Activated T-cell treated with anti-CD3 and anti-CD28 coated beads for 1 hour (primary cell): ENCODE measurements around the gene CLIP2.
"Not testable (repeated sequence)": the region's sequence is repeated elsewhere in the genome, so short reads cannot be mapped to it uniquely, and the experiment has no call there.

Source experiments
- DNase-seq: peaks from one replicate; pipeline ENCODE4 v3.0.0-alpha.2; 2020; ENCODE audit warnings: low read depth

CLIP2 gene

DNA sequence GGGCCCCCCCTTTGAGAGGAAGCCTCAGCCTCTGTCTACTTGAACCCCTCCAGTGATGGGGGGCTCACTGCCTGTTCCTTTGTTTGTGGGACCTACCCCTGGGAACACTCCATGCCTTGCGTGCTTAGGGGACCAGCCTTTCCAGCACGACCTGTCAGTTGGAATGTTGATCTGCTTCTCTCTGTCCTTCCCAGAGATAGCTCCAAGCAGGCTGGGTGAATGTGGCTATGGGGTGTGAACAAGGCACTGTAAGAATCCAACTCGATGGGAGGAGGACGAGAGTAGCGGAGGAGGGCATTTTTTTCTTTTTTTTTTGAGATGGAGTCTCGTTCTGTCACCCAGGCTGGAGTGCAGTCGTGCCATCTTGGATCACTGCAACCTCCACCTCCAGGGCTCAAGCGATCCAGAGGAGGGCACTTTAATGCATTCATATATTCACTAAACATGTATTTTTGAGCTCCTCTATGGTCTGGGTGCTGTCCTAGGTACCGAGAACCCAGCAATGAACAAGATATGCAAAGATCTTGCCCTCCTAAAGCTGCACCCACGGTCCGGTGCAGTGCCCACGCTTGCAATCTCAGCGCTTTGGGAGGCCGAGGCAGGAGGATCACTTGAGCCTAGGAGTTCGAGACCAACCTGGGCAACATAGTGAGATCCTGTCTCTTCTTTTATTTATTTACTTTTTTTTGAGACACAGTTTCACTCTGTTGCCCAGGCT lies 8.5 kb downstream of the CLIP2 start:
- DNase-seq, result no peak

DNA sequence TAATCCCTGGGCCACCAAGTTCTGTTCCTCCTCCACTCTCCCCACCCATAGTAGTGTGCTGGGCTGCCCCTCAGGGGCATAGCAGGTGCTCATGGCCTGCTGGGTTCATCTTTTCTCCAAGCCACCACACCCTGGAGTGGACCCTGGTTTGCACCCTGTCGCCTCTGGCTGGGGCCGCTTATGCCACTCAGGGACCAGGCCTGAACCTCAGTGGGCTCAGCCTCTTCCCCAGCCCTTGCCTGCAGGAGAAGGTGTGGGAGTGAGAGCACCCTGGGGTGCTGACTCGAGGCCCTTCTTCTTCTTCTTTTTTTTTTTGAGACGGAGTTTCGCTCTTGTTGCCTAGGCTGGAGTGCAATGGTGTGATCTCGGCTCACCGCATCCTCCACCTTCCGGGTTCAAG lies 10.2 kb downstream of the CLIP2 start:
- no peak for DNase-seq

DNA sequence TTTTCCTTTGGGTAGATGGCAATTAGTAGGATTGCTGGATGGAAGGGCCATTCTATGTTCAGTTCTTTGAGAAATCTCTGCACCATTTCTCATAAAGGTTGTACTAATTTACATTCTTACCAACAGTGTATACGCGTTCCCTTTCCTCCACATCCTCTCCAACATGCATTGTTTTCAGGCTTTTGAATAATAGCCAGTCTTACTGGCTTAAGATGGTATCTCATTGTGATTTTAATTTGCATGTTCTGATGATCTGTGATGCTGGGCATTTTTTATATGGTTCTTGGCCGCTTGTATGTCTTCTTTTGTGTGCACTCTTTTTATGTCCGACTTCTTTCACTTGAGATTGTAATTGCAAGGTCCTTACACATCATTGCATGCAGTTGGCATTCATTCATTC lies 11.7 kb downstream of the CLIP2 start:
- DNase-seq, result no peak

DNA sequence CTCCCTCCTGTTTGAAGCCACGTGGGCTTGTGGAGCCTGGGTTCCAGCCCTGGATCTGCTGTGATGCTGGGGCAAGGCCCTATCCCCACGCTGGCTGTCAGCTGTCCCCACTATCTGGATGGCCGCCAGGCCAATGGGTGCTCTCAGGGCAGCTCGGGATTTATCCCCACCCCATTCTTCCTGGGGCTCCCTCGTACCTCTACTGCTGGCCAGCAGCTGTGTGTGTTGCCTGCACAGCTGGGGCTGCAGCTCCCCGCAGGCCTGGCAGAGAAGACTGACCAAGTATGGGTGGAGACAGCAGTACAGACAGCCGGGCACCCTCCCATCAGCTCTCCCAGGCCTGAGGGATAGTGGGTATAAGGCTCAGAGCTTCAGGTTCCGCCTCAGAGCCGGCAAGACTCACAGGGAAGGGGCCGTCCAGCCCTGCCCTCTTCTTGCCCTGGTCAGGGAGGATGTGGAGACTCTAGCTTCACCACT lies 13.6 kb downstream of the CLIP2 start:
- DNase-seq, result no peak

DNA sequence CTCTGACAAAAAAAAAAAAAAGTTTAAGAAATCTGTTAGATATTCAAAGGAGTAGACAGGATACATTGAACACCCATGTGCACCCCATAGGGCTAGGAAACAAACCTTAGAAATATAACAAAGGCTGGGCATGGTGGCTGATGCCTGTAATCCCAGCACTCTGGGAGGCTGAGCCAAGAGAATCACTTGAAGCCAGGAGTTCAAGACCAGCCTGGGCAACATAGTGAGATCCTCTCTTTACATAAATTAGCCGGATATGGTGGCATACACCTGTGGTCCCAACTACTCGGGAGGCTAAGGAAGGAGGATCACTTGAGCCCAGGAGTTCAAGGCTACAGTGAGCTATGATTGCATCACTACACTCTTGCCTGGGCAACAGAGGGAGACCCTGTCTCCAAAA lies 15.3 kb downstream of the CLIP2 start:
- no peak for DNase-seq

DNA sequence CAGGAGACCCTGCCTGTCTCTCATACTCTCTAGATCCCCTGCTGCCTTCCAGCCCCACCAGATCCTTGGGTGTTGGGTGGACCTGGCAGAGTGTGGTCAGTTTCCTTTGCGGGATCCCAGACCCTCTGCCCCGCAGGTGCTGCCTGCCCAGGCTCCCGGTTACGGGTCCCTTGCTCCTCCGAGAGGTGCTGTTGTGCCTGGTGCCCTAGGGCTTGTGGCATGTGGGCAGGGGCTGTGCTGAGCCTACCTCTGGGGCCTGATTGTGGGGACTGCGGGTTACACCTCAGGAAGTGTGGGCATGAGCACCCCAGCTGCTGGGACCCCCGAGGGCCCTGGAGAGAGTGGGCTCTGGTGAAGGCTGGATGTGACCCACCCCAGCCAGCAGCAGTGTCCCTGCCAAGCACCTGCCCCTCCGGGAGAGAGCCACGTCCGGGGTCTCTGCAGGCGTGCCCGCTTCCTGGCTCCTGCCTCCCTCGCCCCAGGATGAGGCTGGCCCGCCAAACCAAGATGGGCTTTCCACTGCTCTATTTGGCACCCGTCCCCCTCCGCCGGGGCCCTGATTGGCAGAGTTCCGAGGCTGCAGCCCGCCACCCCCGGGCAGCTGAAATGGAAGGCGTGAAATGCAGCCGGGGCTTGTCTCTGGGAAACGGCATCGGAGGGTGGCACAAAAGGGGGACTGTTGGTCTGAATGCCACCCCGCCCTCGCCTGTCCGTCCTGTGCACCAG lies 17.0 kb downstream of the CLIP2 start:
- DNase-seq, result no peak

DNA sequence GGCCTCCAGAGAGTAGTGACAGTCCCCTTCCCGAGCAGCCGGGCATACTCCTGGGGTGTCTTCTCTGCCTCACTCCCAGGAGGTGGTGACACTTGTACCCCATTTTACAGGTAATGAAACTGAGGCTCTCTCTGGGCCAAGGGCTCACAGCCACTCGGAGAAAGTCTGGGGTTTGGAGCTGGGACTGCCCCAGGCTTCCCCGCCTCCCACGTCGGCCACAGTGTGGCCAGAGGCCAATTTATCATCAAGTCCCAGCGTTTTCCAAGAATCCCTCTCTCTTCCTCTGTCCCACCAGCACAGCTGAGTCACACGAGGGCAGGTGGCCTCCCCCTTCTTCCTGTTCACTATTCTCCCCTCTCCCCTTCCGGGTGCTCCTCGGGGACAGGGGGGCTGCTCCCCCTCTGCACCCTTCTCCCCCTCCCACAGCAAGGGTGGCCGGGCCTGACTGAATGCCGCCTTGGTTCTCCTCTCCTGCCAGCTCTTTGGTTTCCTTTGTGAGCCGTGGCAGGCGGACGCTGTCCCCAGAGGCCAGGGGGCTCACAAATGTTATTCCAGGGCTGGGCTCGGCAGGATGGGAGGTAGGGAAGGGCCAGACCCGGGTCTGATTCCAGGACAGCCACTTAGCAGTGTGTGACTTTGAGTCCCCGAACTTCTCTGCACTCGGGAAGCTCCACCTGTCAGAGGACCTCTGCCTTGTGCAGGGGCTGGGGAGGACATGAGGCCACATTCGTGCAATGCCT lies 17.7 kb downstream of the CLIP2 start:
- no peak for DNase-seq

DNA sequence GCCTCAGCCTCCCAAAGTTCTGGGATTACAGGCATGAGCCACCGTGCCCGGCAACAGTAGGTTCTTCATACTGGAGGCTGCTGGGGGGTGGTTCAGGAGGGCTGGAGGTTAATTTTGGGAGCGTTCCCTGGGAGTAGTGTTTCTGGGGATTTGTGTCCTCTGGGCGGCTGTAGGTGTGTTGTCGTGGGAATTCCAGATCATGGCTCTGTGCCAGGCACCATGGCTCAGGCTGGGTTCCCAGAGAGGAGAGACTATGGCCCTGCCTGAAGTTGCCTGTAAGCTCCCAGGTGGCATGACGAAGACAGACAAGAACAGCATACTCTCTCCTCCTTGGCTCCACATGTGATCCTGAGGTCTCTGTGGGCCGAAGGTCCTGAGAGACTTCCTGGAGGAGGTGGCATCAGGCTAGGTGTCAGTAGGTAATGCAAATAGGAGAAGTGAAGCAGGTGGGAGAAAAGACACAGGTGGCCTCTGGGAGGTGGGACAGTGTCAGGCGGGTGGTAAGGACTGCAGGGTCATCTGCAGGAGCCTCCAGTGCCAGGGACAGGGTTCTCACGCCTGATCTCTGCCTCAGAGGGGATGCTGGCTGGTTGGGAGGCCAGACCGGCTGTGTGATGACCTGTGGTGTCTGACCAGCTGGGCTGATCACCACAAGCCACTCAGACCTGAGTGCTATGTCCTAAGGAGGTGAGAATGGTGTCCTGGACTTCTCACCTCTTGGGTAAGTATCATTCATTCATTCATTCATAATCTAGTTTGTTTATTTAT lies 18.7 kb downstream of the CLIP2 start:
- DNase-seq, result no peak

DNA sequence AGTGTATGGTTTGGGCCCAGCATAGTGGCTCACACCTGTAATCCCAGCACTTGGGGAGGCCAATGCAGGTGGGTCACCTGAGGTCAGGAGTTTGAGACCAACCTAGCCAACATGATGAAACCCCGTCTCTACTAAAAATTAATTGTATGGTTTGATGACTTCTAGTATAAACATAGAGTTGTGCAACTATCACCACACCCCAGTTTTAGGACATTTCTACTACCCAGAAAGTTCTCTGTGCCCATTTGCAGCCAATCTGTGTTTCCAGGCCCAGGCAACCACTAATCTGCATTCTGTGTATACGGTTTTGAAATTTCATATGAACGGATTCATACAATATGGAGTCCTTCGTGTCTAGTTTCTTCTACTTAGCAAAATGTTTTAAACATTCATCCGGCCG lies 20.0 kb downstream of the CLIP2 start:
- DNase-seq, result no peak

DNA sequence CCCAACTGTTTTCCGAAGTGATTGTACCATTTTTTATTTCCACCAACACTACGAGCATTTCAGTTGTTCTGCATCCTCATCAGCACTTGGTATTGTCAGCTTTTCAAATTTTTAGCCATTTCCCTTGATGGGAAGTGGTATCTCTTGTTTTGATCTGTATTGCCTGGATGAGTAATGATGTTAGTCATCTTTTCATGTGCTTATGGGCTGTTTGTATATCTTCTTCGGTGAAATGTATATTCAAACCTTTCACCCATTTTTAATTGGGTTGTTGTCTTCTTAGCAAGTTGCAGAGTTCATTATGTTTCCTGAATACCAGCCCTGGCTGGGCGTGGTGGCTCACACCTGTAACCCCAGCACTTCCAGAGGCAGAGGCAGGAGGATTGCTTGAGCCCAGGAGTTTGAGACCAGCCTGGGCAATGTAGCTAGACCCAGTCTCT lies 22.1 kb downstream of the CLIP2 start:
- DNase-seq, result no peak

DNA sequence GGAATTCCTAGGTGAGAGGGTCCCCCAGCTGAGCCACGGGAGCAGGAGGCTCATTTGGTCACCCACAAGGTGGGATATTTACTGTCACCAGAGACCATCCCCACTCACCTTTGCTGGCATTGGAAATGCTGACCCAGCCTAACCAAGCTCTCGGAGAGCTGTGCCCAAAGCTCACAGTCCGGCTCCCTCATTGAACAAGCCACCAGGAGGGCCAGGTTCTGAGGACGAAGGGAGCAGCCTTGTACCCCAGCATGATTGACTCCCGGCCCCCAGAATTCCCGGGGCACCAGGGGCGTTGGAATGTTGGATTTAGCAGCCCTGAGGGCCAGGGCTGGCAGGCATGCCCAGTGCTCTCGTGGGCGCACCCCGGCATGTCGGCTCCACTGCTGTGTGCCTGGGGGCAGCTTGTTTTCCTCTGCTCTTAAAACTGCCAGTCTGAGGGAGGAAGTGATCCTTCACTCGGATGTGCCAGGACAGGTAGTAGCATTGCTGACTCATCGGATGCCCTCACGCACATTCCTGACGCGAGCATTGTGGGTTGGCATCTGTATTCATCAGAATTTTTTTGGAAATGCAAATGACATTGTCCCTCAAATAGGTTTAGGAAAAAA lies 23.3 kb downstream of the CLIP2 start:
- no peak for DNase-seq

DNA sequence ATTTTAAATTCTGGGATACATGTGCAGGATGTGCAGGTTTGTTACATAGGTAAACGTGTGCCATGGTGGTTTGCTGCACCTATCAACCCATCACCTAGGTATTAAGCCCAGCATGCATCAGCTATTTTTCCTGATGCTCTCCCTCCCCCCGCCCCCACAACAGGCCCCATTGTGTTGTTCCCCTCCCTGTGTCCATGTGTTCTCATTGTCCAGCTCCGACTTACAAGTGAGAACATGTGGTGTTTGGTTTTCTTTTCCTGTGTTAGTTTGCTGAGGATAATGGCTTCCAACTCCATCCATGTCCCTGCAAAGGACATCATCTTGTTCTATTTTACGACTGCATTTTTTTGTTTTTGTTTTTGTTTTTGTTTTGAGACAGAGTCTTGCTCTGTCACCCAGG lies 26.7 kb downstream of the CLIP2 start:
- DNase-seq, result not testable (repeated sequence)

DNA sequence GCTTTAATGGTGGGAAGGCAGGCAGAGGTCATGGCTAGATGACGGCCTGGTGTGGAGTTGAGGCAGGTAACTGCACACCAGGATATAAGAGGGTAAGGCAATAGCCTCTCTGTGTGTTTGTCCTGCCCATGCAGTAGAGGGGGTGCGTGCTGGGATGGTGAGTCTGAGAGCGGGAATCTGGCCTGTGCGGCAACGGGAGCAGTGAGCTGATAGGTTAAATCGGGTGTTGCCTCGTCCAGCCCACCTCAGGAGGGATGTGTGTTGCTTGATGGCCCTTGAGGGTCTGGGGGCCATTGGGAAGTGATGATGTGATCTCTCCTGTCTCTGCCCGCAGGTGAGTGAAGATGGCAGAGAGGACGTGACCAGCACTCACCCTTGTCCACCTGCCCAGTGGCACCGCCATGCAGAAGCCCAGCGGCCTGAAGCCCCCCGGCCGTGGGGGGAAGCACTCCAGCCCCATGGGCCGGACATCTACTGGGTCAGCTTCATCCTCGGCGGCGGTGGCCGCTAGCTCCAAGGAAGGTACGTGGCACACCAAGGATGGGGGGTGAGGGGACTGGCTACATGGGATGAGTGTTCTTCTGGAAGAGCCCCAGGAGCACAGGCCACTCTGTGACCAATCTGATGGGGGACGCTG lies 28.1 kb downstream of the CLIP2 start:
- no peak for DNase-seq

DNA sequence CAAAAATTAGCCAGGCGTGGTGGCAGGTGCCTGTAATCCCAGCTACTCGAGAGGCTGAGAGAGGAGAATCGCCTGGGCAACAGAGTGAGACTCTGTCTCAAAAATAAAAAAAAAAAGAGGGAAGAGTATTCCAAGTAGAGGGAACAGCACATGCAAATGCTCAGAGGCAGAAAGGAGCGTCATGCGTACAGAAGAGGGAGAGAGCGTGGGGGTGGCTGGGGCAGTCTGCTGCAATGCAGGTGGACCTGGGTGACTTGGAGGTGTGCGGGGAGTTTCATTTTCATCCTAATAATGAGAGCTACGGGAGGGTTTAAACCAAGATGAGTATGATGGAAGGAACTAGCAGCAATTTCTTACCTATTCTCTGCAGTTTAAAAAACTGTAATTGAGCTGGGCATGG lies 28.8 kb downstream of the CLIP2 start:
- DNase-seq, result no peak

DNA sequence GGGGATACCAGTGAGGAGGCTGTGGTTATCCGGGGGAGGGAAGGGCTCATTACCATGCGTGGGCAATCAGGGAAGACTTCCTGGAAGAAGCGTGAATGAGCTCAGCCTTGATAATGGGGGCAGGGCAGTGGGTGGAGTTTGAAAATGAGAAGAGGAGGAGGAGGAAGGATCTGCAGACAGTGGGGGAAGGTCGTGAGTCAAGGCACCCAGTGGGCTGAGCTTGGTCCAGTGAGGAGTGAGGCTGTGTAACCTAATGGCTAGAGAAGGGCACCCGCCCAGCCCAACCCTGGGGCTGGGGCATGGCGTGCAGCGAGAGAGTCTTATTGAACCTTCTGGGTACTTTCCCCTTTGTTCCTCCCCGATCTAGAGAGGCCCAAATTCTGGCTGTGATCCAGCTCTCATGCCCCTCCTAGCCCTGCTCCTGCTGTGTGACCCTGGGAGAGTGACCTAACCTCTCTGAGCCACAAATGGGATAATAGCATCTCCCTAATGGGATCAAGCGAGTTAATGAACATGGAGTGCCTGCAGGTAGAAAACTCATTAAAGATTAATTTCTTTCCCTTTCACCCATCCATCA lies 31.5 kb downstream of the CLIP2 start:
- no peak for DNase-seq

DNA sequence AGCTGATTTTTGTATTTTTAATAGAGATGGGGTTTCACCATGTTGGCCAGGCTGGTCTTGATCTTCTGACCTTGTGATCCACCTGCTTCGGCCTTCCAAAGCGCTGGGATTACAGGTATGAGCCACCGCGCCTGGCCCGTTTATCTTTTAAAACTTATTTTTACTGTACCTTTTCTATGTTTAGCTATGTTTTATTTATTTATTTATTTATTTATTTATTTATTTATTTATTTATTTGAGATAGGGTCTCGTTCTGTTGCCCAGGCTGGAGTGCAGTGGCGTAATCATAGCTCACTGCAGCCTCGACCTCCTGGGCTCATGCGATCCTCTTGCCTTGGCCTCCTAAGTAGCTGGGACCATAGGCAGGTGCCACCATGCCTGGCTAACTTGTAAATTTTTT lies 33.7 kb downstream of the CLIP2 start:
- not testable (repeated sequence) for DNase-seq

DNA sequence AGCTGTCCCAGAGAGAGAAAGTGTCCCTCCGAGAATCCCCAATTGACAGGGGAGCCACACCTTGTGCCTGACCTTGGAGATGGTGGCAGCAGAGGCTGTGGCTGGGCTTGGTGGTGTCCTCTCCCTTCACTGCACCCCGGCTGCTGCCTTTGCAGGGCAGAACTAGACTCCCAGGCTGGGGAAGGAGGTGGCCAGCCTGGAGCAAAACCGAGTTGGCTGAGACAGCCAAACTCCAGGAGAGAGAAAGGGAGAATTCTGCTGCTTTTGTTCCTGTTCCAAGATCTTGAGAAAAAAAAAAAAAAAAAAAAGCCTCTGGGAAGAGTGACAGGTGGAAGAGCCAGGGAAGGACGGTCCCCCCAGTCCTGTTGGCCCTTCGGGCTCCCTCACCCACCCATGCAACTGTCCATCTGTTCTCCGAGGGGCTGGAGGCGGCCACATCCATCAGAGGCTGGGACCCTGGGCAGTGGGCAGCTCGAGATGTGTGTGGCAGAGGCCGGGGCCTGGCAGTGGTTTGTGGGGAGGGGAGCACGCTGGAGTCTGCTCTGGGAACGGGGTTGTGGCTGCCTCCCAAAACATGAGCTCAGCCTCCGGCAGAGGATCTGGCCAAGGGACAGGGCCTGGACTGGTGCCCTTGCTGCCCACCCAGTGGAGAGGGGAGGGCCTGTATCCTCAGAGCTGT lies 35.5 kb downstream of the CLIP2 start:
- DNase-seq, result no peak

DNA sequence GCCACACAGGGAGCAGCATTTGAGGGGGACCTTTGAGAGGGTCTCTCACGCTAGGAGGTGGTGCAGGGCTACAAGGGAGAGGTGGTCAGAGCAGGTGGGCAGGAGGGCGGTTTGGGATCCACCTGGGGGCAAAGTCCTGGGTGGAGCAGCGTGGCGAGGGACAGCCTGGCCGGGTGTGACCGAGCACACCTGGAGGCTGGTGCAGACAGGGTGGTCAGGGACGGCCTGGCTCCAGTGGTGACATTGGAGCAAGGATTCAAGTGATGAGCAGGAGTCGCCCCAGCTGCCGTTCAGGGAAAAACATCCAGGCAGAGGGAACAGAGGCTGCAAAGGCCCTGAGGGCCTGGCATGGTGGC lies 36.0 kb downstream of the CLIP2 start:
- DNase-seq, result no peak

DNA sequence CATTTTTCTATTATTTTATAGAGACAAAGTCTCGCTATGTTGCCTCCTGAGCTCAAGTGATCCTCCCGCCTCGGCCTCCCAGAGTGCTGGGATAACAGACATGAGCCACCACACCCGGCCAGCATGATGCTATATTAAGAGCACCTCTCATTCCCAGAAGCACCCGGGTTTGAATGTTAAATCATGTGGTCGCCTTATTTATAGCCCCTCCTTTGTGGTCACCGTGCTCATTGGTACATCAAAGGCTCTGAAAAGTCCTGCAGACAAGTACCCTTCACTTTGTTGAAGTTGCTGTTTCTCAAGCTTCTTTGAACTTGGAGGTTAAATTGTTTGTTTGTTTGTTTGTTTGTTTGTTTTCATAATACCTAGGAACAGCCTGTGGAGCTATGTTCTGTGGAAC lies 40.0 kb downstream of the CLIP2 start:
- DNase-seq, result no peak

DNA sequence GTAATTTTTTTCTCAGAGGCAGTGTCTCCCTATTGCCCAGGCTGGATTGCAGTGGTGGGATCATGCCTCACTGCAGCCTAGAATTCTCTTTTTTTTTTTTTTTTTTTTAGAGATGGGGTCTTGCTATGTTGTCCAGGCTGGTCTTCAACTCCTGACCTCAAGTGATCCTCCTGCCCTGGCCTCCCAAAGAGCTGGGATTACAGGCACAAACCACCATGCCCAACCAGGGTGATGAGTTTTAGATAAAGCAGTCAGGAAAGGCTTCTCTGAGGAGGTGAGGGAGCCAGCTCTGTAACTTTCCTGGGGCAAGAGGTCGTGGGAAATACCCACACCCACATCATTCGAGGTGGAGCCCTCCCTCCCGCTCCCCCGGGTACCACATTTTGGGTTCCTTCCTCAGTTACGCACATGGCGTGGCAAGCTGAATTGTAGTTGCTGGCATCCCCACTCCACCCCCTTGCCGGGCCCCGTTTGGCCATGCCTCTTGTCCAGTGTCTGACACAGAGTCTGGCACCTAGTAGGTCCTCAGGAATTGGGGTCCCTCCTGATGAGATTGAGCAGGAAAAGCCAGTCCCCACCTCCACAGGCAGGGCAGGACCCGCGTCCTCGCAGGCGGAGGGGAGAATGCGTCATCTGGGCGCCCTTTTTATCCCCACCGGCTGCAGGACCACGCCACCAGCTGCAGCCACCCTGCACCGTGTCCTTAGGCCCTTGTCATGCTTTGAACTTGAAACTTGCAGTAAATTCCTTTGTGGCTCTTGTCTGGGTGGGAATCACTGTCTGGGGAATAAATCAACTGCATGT lies 43.4 kb downstream of the CLIP2 start:
- DNase-seq, result no peak
